B cell (primary cell): Measurements from ENCODE around the gene RAB11FIP5. TPM values are rescaled to one million over a fixed set of nuclear protein-coding genes. Genes with fewer than 3 reads are reported as not detected.
A peak's percentile ranks its signal among the peaks of the same experiment; 100 is the strongest.

Source experiments
- ATAC-seq: fragments of 200-7000 bp; cut with Tn5 transposase; one replicate; pipeline ENCODE4 v1.10.0; 2021; ENCODE audit warnings: low read depth, mild to moderate bottlenecking, moderate number of reproducible peaks, moderate library complexity
- CTCF ChIA-PET: fragments of 350-600 bp; sonication (Branson Sonifier 250); formaldehyde crosslinking; loops from one replicate; lab custom pipeline; 2021; ENCODE audit warnings: antibody characterized with exemption, inconsistent platforms; lab: Charles Lee
- POLR2A ChIA-PET: fragments of 350-600 bp; sonication (Branson Sonifier 250); formaldehyde crosslinking; loops from one replicate; lab custom pipeline; 2021; ENCODE audit warnings: antibody characterized with exemption; lab: Charles Lee
- DNase-seq: peaks from one replicate; pipeline ENCODE4 v3.0.0; 2013
- H2AFZ ChIP-seq: 2 replicates; pipeline ENCODE4 v1.6.1; 2012; ENCODE audit warnings: mild to moderate bottlenecking, low read depth, low read length; ENCODE audit not compliant: insufficient read depth, poor library complexity, severe bottlenecking
- H3K27ac ChIP-seq, 2 donors: 1 replicate in 1 of 2; 2 replicates in 1 of 2; pipeline ENCODE4 v1.5.1; 2012 to 2013; ENCODE audit warnings: low read length in 2 of 2, mild to moderate bottlenecking in 2 of 2, moderate library complexity in 1 of 2
- H3K27me3 ChIP-seq, 4 experiments: fragments of 200-600 bp in 1 of 4; sonication (generic) in 1 of 4; replicated peaks in 1 of 4; 1 replicate in 2 of 4; 2 replicates in 2 of 4; pipeline versions ENCODE4 v1.6.1 to v1.7.0; 2013 to 2016; ENCODE audit warnings: low read length in 3 of 4, mild to moderate bottlenecking in 2 of 4, mixed read lengths in 1 of 4, moderate library complexity in 1 of 4; ENCODE audit not compliant: insufficient read depth in 4 of 4, control insufficient read depth in 3 of 4; ENCODE audit errors: control extremely low read depth in 1 of 4
- H3K36me3 ChIP-seq, 2 experiments: replicated peaks in 1 of 2; 1 replicate in 1 of 2; 2 replicates in 1 of 2; pipeline versions ENCODE4 v1.6.1 to v1.7.1; 2013; ENCODE audit warnings: low read length in 1 of 2; ENCODE audit not compliant: insufficient read depth in 2 of 2, control insufficient read depth in 1 of 2; ENCODE audit errors: control extremely low read depth in 1 of 2, extremely low read depth in 1 of 2
- H3K4me1 ChIP-seq, 2 donors: fragments of 200-600 bp in 1 of 2; sonication (generic) in 1 of 2; 1 replicate in 1 of 2; 2 replicates in 1 of 2; pipeline versions ENCODE4 v1.5.1 to v1.6.1; 2013 to 2017; ENCODE audit warnings: low read length in 2 of 2; ENCODE audit not compliant: control insufficient read depth in 2 of 2, insufficient read depth in 2 of 2
- H3K4me2 ChIP-seq: replicated peaks from 2 replicates; pipeline ENCODE3; 2012; ENCODE audit warnings: mild to moderate bottlenecking, low read depth, low read length; ENCODE audit not compliant: poor library complexity, severe bottlenecking
- H3K4me3 ChIP-seq, 5 experiments: fragments of 200-600 bp in 1 of 5; sonication (generic) in 1 of 5; 1 replicate in 3 of 5; 2 replicates in 2 of 5; pipeline versions ENCODE4 v1.5.1 to v1.7.0; 2011 to 2016; ENCODE audit warnings: low read length in 4 of 5, mild to moderate bottlenecking in 4 of 5, low read depth in 2 of 5, control low read depth in 1 of 5, moderate library complexity in 1 of 5; ENCODE audit not compliant: insufficient read depth in 1 of 5; ENCODE audit errors: control extremely low read depth in 1 of 5, extremely low read depth in 1 of 5
- H3K79me2 ChIP-seq: fragments of 200-600 bp; sonication (generic); one replicate; pipeline ENCODE4 v1.6.0; 2016; ENCODE audit warnings: low read length; ENCODE audit not compliant: control insufficient read depth, insufficient read depth
- H3K9ac ChIP-seq: fragments of 200-600 bp; sonication (generic); 2 replicates; pipeline ENCODE4 v1.6.1; 2017; ENCODE audit warnings: mild to moderate bottlenecking, low read length, moderate library complexity
- H3K9me3 ChIP-seq, 3 donors: one replicate each; pipeline versions ENCODE4 v1.6.1 to v1.7.1; 2013; ENCODE audit warnings: low read length in 2 of 3; ENCODE audit not compliant: control insufficient read depth in 2 of 3, insufficient read depth in 1 of 3; ENCODE audit errors: control extremely low read depth in 1 of 3
- H4K20me1 ChIP-seq: 2 replicates; pipeline ENCODE4 v1.6.0; 2012; ENCODE audit warnings: mild to moderate bottlenecking, low read length; ENCODE audit not compliant: insufficient read depth, control insufficient read depth, poor library complexity, severe bottlenecking
- H3K27ac Mint-ChIP-seq: one replicate; pipeline ENCODE4 v1.8.0; 2021; ENCODE audit warnings: mixed read lengths
- H3K27me3 Mint-ChIP-seq: one replicate; pipeline ENCODE4 v1.8.0; 2021; ENCODE audit warnings: mixed read lengths
- H3K4me1 Mint-ChIP-seq: one replicate; pipeline ENCODE4 v1.8.0; 2021; ENCODE audit warnings: mixed read lengths
- H3K4me3 Mint-ChIP-seq: one replicate; pipeline ENCODE4 v1.8.0; 2021; ENCODE audit warnings: mixed read lengths
- H3K9me3 Mint-ChIP-seq: one replicate; pipeline ENCODE4 v1.8.0; 2022; ENCODE audit warnings: mixed read lengths; ENCODE audit not compliant: insufficient read depth
- EZH2 ChIP-seq: IDR thresholded peaks from 2 replicates; pipeline ENCODE4 v1.6.1; 2012; ENCODE audit warnings: borderline replicate concordance, low read depth, mild to moderate bottlenecking, moderate library complexity, low read length; ENCODE audit not compliant: insufficient read depth, poor library complexity, severe bottlenecking
- WGBS: methylation state at CpG from one replicate; pipeline ENCODE4 v1.1.5; 2013; ENCODE audit warnings: missing lambda C conversion rate; ENCODE audit not compliant: insufficient coverage; 5-methylcytosine and 5-hydroxymethylcytosine counted together
- intact Hi-C: fragments of 100-400 bp; cut with micrococcal nuclease; formaldehyde crosslinking; loops from one replicate; pipeline ENCODE4 v1.10.0; 2022
- polyA plus RNA-seq: library from polyadenylated mRNA; depleted of rRNA; stranded (reverse); fragments of >200 nt; gene quantifications from 2 replicates; pipeline ENCODE4 v1.2.3, GENCODE V29; 2012
- total RNA-seq, 2 donors: library from RNA; stranded (reverse); fragments of 120-200 nt in 1 of 2; gene quantifications; 1 replicate in 1 of 2; 2 replicates in 1 of 2; pipeline versions ENCODE4 v1.2.3 to v1.2.4, GENCODE V29; 2013 to 2022
- TF ChIP-seq, protein P1 (sequence below): fragments of 200-600 bp; IDR thresholded peaks from one replicate; pipeline ENCODE4 v1.8.0; 2022; ENCODE audit warnings: antibody characterized with exemption, mild to moderate bottlenecking

RAB11FIP5 gene
- total and polyA plus RNA-seq, 2 donors (not counting 1 experiment from before 2014, with no cell fraction given): 1.7 to 4.6 TPM

DNA sequence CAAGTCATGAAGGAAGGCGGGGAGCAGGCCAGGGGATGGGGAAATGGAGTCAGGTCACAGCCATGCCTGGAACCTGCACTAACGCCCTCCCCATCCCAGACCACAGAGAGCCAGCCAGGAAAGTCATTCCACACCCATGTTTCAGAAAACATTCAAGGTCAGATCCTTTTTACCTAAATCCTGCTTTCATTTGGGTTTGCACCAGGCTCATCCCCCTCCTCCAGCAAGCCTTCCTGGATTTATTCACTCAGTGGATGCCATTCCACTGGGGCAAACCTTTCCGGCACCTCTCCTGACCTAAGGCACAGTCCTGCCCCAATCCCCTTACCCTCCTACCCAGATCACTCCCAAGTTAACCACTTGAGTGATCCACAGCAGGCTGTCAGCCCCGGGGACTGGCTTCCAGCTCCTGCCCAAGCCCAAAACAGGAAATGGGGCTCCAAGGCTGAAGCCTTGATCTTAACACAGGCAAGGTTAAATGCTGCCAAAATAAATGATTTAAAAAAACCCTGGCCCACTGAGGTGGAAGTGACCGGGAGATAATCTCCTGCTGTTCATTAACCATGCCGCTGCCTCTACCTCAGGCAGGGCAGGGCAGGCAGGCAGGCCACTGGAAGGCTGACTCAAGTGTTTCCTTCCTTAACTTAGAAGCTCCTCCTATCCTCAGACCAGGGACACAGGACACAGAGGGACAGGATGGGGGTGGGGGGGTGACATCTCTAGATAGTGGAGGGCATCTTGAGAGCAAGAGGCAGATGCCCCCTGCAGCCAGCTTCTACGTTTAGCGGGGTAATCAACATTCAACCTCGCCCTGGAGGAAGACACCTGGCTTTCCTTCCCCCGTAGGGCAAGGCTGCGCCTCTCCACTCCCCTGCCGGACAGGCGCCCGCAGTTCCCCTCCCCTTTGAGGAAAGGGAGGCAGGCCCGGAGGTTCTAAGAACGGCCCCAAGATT, 1.4 kb downstream of the RAB11FIP5 start:
- WGBS: 22% methylated on average over 15 of the region's 16 CpGs
- Mint-ChIP-seq H3K9me3 (no peaks in the 10 kb centered on the region), H3K4me3 (peak overlapping the region; percentile 83), H3K4me1 (peaks cover 8% of the 10 kb centered on the region), H3K27me3 (peaks cover 3% of the 10 kb centered on the region), H3K27ac (peak overlapping the region; percentile 67)
- Histone ChIP-seq H3K9ac (peak overlapping the region; percentile 90), H3K4me1 (peaks cover 17% of the 10 kb centered on the region in 2 donors), H3K9me3 (peaks cover 0 to 10% (median 0%) of the 10 kb centered on the region in 3 donors), H2AFZ (peak overlapping the region; percentile 94), H3K4me3 (peak overlapping the region; percentile 3 to 77 (median 57)), H4K20me1 (no peaks in the 10 kb centered on the region), H3K79me2 (no peaks in the 10 kb centered on the region), H3K4me2 (peak overlapping the region; percentile 98), H3K36me3 (no peaks in the 10 kb centered on the region), H3K27me3 (peaks cover 0 to 23% (median 8%) of the 10 kb centered on the region in 4 experiments), H3K27ac (no peak overlapping the region)
- ATAC-seq (no peak), DNase-seq (peak; percentile 41)
- ChIA-PET CTCF (interaction anchor here (1.4 to 3.8 kb wide), 3 partner anchors 12 to 65 kb away, joined by 3 to 23 read pairs (median 4); no protein-coding TSS in a partner anchor), POLR2A (interaction anchor here (0.6 kb wide), 1 partner anchor 17 kb away, joined by 4 read pairs; no protein-coding TSS in a partner anchor)
- no peak for TF ChIP-seq EZH2
- TF ChIP-seq, protein P1, sequence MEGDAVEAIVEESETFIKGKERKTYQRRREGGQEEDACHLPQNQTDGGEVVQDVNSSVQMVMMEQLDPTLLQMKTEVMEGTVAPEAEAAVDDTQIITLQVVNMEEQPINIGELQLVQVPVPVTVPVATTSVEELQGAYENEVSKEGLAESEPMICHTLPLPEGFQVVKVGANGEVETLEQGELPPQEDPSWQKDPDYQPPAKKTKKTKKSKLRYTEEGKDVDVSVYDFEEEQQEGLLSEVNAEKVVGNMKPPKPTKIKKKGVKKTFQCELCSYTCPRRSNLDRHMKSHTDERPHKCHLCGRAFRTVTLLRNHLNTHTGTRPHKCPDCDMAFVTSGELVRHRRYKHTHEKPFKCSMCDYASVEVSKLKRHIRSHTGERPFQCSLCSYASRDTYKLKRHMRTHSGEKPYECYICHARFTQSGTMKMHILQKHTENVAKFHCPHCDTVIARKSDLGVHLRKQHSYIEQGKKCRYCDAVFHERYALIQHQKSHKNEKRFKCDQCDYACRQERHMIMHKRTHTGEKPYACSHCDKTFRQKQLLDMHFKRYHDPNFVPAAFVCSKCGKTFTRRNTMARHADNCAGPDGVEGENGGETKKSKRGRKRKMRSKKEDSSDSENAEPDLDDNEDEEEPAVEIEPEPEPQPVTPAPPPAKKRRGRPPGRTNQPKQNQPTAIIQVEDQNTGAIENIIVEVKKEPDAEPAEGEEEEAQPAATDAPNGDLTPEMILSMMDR: no peak
- intact Hi-C loops: loop anchor here (1.0 to 5.0 kb wide), 5 partner anchors 65 to 1541 kb away; partner anchors contain the start of genes CCT7, EMX1, PRADC1 and SEMA4F
